Calu3 (cell line): ENCODE results near the gene LAD1. TPM values are rescaled to one million over a fixed set of nuclear protein-coding genes. Genes with fewer than 3 reads are reported as not detected.
A peak's percentile ranks its signal among the peaks of the same experiment; 100 is the strongest.

ENCODE experiments used
- BruUV-seq: library from RNA; stranded (reverse); fragments of 400-500 nt; replicated peaks from 2 replicates; lab custom pipeline; 2021; lab: Mats Ljungman, UMichigan
- CTCF ChIA-PET: fragments of 300-600 bp; sonication (Branson Sonifier 250); formaldehyde crosslinking; loops from one replicate; lab custom pipeline; 2022; ENCODE audit warnings: antibody characterized with exemption; lab: Charles Lee
- DNase-seq: peaks from one replicate; pipeline ENCODE4 v3.0.0; 2022
- H3K27ac Mint-ChIP-seq: one replicate; pipeline ENCODE4 v1.8.0; 2022; ENCODE audit warnings: mixed read lengths; ENCODE audit not compliant: unreplicated experiment
- H3K27me3 Mint-ChIP-seq: one replicate; pipeline ENCODE4 v1.8.0; 2022; ENCODE audit warnings: mixed read lengths; ENCODE audit not compliant: unreplicated experiment
- H3K36me3 Mint-ChIP-seq: one replicate; pipeline ENCODE4 v1.8.0; 2022; ENCODE audit warnings: mild to moderate bottlenecking, moderate library complexity, mixed read lengths; ENCODE audit not compliant: insufficient read depth, unreplicated experiment
- H3K4me1 Mint-ChIP-seq: one replicate; pipeline ENCODE4 v1.8.0; 2022; ENCODE audit warnings: mild to moderate bottlenecking, low read depth, mixed read lengths; ENCODE audit not compliant: unreplicated experiment
- H3K4me3 Mint-ChIP-seq: one replicate; pipeline ENCODE4 v1.8.0; 2022; ENCODE audit warnings: mild to moderate bottlenecking, low read depth, moderate library complexity, mixed read lengths; ENCODE audit not compliant: unreplicated experiment
- H3K9me3 Mint-ChIP-seq: one replicate; pipeline ENCODE4 v1.8.0; 2022; ENCODE audit warnings: low read depth, mixed read lengths; ENCODE audit not compliant: unreplicated experiment
- intact Hi-C: fragments of 100-400 bp; cut with micrococcal nuclease; formaldehyde crosslinking; loops from one replicate; pipeline ENCODE4 v1.10.0; 2022; ENCODE audit not compliant: unreplicated experiment
- total RNA-seq: library from RNA; stranded (reverse); gene quantifications from 2 replicates; pipeline ENCODE4 v1.2.3, GENCODE V29; 2022
- TF ChIP-seq, protein P1 (sequence below): fragments of 200-600 bp; IDR thresholded peaks from one replicate; pipeline ENCODE4 v1.8.0; 2022; ENCODE audit warnings: antibody characterized with exemption; ENCODE audit not compliant: unreplicated experiment

The LAD1 gene
- total RNA-seq, 1 experiment from 2014 or later = 209 TPM

DNA sequence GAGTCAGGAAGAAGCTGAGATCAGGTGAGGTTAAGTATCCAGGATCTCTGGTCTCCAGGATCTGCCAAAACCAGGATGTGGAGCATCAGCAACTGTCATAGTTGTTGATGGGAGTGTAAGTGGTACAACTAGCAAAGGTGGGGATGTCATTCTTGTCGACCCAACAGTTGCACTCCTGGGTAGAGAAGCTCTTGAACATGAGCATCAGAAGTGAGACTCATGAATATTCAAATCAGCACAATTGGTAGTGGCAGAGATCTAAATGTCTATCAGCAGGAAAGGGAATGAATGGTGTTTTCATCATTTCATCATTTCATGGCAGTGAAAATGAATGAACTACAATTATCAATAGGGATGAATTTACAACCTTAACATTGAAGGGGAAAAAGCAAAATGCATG is 4.2 kb upstream of the LAD1 start:
- DNase-seq = no peak
- Mint-ChIP-seq H3K27me3 (no peaks in the 10 kb centered on the region), H3K4me3 (no peak overlapping the region), H3K27ac (no peak overlapping the region), H3K9me3 (no peaks in the 10 kb centered on the region), H3K36me3 (peaks cover 57% of the 10 kb centered on the region), H3K4me1 (no peaks in the 10 kb centered on the region)
- intact Hi-C loops = no loop called here
- CTCF ChIA-PET = no interaction called here
- TF ChIP-seq, protein P1, sequence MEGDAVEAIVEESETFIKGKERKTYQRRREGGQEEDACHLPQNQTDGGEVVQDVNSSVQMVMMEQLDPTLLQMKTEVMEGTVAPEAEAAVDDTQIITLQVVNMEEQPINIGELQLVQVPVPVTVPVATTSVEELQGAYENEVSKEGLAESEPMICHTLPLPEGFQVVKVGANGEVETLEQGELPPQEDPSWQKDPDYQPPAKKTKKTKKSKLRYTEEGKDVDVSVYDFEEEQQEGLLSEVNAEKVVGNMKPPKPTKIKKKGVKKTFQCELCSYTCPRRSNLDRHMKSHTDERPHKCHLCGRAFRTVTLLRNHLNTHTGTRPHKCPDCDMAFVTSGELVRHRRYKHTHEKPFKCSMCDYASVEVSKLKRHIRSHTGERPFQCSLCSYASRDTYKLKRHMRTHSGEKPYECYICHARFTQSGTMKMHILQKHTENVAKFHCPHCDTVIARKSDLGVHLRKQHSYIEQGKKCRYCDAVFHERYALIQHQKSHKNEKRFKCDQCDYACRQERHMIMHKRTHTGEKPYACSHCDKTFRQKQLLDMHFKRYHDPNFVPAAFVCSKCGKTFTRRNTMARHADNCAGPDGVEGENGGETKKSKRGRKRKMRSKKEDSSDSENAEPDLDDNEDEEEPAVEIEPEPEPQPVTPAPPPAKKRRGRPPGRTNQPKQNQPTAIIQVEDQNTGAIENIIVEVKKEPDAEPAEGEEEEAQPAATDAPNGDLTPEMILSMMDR = no peak
- no TSS peak for BruUV-seq

DNA sequence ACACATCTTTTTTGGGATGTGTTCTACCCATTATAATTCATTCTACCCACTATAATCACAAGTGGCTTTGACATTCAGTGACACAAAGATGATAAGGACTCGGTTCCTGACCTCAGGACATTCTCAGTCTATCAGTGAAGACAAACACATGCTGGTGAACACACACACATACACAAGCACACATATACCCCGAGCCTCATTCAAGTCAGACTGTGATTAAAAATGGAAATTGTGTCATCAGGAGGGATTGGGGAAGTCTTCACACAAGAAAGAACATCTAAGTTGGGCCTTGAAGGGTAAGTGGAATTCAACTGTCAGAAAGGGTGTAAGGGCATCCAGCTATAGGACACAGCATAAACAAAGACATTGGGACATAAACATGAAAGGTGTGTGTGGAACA is 2.6 kb upstream of the LAD1 start:
- DNase-seq = no peak
- TF ChIP-seq, protein P1 = no peak
- peaks cover 63% of the 10 kb centered on the region for H3K36me3 Mint-ChIP-seq
- no peaks in the 10 kb centered on the region for H3K9me3 Mint-ChIP-seq
- no TSS peak for BruUV-seq
- intact Hi-C loops = no loop called here
- peaks cover 13% of the 10 kb centered on the region for H3K4me1 Mint-ChIP-seq
- H3K4me3 Mint-ChIP-seq = no peak overlapping the region
- CTCF ChIA-PET = interaction anchor here (0.6 kb wide), 1 partner anchor 200 kb away, joined by 3 read pairs; no protein-coding TSS in a partner anchor
- no peak overlapping the region for H3K27ac Mint-ChIP-seq
- H3K27me3 Mint-ChIP-seq = no peaks in the 10 kb centered on the region

DNA sequence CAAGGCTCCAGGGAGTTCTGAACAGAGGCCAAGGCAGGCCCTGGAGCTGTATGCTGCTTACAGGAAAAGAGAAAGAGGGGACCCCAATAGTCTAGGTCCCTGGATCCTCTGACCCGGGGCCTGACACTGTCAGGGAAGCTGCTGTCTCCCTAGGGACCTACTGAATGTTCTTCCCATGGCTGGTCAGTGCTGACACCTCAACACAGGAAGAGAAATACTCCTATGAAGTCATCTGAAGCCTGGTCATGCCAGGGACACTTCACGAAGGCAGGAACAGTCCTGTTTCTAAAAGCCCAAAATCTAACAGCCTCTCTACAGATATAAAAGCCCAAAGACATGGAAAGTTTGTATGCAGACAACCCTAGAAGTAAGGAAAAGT is 1.7 kb upstream of the LAD1 start:
- Mint-ChIP-seq H3K27ac (peak overlapping the region; percentile 81), H3K9me3 (no peaks in the 10 kb centered on the region), H3K36me3 (peaks cover 67% of the 10 kb centered on the region), H3K27me3 (no peaks in the 10 kb centered on the region), H3K4me1 (peaks cover 21% of the 10 kb centered on the region), H3K4me3 (peak overlapping the region; percentile 87)
- CTCF ChIA-PET = interaction anchor here (1.6 kb wide), 1 partner anchor 15 kb away, joined by 7 read pairs; no protein-coding TSS in a partner anchor
- TF ChIP-seq, protein P1 = no peak
- no peak for DNase-seq
- BruUV-seq = no TSS peak
- intact Hi-C loops = no loop called here

DNA sequence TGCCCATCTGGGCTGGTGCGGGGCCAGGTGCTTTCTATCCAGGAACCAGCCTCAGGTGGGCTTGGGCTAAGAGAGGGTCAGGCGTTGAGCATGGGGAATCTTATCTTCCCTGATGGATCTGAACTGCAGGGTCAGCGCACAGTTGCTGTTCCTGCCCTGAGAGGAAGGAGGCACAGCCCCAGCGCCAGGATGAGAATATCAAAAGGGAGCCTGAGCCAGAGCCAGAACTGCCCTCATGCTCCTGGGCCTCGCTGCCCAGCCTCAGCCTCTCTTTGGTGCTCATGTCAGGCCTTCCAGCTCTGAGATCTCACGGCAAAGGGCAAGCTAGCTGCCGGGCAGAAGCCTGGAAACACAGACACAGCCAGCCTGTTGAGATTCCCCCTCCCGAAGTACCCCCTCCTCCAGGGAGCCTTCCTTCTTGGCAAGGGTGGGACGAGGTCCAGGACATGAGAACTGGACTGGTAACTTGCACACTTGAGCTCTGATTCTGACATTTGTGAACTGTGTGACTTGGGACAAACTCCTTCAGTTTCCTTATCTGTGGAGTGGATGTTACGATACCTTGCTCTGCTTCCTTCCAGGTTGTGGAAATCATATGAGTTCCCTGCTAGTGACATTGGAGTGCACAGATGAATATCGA is 1.2 kb upstream of the LAD1 start:
- intact Hi-C loops = no loop called here
- no peaks in the 10 kb centered on the region for H3K27me3 Mint-ChIP-seq

More for the DNA sequence above, 1.2 kb upstream of the LAD1 start:
- no peaks in the 10 kb centered on the region for H3K9me3 Mint-ChIP-seq
- CTCF ChIA-PET = interaction anchor here (1.6 kb wide), 1 partner anchor 15 kb away, joined by 7 read pairs; no protein-coding TSS in a partner anchor
- no peak for DNase-seq
- no TSS peak for BruUV-seq
- H3K4me1 Mint-ChIP-seq = peaks cover 26% of the 10 kb centered on the region
- H3K4me3 Mint-ChIP-seq = peak overlapping the region; percentile 87
- peaks cover 67% of the 10 kb centered on the region for H3K36me3 Mint-ChIP-seq
- peak overlapping the region; percentile 81 for H3K27ac Mint-ChIP-seq
- TF ChIP-seq, protein P1 = no peak
